Activated CD4-positive, alpha-beta T cell treated with anti-CD3 and anti-CD28 coated beads, Interleukin-2, amount 50 U/mL, for 1 hour (primary cell): ENCODE data around the gene EMX1.

Experiments used
- DNase-seq: peaks from one replicate; pipeline ENCODE4 v3.0.0-alpha.2; 2020

Gene EMX1

DNA sequence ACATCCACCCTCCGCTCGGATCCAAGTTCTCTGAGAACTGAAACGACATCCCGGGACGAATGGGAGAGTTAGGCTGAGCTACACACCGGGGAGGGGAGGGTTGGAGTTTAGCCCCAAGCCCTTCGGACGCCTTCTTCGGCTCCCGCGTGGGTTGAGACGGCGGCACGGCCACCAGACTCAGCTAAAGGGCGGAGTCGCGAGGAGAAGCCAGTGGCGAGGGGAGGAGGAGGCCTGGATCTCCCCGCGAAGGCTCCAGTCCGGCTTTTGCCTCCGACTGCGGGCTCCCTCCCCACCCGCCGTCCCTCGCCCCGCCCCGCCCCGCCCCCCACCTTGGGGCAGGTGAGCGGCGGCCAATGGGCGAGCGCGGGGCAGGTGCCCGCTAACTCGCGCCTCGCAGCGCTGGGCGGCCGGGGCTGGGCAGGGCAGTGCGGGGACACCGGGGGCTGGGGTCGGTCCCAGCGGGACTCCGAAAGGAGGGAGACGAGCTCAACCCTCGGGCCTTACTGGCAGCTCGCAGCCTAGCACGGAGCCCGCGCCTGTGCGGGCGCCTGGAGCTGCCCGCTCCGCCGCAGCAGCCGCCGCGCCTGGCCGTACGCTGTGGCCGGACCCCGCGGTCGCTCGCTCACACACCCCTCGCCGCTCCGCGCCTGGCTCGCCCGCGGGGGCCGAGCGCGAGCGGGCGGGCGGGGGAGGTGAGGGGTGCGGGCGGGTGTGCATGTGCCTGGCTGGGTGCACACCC is at the start of gene EMX1:
EMX1 (plus strand) TSS at position 382 of the 739 bp plus-strand sequence; CDS start at position 716, 334 bp downstream.
- DNase-seq = peak; percentile 31

DNA sequence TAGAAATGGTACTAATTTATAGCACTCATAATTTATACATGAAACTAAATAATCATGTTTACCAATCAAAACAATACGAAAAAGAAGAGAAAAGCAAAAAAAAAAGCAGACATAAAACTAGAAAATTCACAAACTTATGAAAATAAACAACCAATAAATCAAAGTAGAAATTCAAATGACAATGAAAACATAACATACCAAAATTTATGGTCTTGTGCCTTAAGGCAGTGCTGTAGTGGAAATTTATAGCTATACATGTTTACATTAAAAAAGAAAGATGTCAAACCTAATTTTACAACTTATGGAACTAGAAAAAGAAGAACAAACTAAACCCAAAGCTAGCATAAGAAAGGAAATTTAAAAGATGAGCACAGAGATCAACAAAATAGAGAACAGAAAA is 46.3 kb upstream of the EMX1 start:
- no peak for DNase-seq

DNA sequence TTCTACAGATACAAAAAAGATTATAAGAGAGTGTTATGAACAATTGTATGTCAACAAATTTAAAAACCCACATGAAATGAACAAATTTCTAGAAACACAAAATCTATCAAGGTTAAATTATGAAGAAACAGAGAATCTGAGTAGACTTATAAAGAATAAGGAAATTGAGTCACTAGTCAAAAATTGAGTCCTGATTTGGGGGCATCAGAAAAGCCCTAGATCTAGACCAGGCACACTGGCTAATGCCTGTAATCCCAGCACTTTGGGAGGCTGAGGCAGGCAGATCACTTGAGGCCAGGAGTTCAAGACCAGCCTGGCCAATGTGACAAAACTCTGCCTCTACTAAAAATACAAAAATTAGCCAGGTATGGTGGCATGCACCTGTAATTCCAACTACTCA is 45.4 kb upstream of the EMX1 start:
- DNase-seq = no peak

DNA sequence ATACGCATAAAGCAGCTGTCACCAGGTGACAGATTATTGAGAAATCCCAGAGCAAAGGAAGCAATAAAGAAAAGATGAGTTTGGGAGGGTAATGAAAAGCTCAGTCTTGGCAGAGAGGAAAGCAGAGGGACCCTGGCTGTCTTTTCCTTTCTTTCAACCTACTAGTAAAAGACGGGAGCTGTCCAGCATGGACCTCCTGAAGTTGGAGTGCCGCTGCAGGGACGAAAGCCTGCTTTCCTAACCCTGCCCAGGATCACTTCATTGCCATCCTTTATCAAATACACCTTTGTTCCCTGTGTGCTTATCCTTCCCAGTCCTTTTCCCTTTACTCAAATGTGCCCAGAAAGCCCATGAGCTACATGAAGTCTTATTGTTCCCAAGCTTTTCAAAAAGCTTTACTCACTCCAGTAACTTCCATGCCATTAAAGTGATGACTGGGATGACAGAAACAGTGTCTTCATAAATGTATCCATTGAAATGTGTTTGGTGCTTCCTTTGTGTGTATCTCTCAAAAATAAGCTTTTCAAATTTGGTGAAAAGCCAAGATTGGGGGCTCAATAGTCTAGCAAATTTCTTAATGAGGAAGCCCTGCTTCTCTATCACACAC is 33.9 kb upstream of the EMX1 start:
- DNase-seq = peak; percentile 23

DNA sequence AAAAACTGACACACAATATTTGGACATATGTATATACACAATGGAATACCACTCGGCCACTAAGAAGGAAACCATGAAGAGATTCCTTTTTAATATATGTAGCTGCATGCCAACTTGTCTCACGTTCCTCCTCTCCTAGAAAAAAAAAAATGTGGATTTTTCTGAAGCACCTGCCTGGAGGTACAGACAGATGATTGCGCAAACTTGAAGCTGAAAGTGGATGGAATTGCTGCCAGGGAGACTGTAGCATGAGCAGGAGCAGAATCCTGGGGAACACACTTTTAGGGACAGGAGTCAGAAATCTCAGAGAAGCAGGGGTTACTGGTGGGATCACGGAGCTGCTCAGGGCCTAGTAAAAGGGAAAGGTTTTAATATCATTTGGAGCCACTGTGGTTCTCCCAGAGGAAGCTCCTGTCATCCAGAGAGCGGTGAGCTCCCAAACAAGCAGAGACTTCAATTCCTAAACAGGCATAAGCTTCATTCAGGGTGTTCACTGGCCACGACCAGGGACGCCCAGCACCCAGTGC is 30.8 kb upstream of the EMX1 start:
- no peak for DNase-seq

DNA sequence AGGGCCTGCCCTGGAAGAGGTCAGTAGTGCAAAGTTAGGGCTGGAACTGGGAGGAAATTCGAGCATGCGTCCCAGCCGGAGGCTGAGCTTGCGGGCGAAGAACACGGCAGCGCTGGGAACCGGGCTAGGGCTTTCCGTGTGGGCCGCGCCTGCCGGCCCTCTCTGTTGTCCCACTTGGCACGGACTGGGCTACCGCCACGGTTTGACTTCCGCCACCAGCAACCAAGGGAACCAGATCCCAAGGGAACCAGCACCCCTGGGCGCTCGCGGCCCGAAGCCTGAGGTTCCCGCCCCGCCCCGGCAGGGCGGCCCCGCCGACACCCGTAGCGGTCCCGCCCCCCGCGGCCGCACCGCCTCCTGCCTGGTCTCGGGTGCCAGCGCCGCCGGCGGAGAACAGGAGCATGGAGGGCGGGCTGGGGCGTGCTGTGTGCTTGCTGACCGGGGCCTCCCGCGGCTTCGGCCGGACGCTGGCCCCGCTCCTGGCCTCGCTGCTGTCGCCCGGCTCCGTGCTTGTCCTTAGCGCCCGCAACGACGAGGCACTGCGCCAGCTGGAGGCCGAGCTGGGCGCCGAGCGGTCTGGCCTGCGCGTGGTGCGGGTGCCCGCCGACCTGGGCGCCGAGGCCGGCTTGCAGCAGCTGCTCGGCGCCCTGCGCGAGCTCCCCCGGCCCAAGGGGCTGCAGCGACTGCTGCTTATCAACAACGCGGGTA is 30.1 kb upstream of the EMX1 start, which contains the start of gene SPR:
SPR (plus strand) TSS at position 377 of the 708 bp plus-strand sequence; CDS start at position 402, 25 bp downstream.
- DNase-seq = peak; percentile 43

DNA sequence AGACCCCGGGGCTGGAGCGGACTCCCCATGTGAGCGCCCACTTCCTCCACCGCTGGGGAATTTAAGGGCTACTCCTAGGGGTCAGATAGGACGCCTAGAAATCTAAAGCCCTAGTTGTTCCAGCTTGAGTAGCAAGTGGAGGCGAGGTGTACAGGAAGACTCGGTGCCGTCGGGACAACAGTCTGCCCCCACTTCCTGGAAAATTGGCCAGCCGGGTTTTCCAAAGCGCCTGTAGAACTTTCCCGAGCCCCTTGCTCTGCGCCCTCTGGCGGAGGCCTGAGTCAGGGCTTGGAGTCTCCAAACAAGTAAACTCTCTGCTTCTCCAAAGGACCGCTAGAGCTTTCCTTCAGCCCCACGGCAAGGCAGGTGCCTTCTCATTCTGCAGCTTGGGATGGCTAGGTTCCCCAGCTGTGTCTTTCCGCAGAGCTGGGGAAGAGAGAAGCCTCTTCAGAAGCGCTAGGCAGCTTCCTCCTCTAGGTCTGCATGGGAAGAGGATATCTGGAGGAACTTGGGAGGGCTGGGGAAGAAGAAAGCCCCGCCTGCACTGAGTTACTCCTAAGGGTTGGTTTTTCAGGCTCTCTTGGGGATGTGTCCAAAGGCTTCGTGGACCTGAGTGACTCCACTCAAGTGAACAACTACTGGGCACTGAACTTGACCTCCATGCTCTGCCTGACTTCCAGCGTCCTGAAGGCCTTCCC is 29.4 kb upstream of the EMX1 start:
- peak; percentile 42 for DNase-seq

DNA sequence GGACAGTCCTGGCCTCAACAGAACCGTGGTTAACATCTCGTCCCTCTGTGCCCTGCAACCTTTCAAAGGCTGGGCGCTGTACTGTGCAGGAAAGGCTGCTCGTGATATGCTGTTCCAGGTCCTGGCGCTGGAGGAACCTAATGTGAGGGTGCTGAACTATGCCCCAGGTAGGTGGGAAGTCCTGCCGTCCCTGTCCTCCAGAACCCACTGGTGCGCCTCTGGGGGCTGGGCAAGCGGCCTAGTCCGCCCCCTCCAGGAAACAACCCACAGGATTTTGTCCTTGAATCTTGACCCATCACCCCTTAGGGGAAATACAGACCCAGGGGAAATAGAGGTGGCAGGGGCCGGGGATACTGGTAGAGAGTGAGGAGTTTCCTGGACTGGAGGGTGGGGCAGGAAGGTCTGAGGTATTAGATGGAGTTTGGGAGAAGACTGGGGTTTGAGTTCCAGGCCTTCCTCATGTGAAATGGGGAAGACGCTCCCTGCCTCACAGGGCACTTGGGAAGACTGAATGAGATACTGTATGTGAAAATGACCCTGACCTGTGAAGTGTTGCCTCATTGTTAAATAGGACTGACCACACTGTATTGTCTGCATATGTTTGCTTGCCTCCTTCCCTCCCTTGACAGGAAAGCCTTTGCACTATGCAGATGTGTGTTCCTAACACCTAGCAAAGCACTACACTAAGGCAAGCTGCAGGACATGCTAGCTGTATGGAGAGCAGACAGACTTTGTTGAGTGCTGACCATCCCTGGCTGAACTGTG is 28.7 kb upstream of the EMX1 start:
- no peak for DNase-seq

DNA sequence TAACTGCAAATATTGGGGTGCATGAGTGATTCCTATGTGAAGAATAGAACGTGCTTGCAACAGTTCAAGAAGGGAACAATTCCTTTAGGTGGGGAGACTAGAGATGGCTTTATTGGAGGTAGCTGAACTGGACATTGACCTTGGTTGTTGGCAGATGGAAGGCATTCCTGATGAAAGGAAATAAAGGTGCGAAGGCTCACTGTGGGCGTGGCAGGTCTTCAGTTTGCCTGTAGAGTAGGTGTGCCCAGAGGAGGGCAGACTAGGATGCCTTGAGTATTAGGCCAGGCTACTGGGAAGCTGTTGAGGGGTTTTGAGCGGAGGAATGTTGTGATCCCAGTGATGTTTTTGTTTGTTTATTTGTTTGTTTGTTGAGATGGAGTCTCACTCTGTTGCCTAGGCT is 27.3 kb upstream of the EMX1 start:
- DNase-seq = no peak

DNA sequence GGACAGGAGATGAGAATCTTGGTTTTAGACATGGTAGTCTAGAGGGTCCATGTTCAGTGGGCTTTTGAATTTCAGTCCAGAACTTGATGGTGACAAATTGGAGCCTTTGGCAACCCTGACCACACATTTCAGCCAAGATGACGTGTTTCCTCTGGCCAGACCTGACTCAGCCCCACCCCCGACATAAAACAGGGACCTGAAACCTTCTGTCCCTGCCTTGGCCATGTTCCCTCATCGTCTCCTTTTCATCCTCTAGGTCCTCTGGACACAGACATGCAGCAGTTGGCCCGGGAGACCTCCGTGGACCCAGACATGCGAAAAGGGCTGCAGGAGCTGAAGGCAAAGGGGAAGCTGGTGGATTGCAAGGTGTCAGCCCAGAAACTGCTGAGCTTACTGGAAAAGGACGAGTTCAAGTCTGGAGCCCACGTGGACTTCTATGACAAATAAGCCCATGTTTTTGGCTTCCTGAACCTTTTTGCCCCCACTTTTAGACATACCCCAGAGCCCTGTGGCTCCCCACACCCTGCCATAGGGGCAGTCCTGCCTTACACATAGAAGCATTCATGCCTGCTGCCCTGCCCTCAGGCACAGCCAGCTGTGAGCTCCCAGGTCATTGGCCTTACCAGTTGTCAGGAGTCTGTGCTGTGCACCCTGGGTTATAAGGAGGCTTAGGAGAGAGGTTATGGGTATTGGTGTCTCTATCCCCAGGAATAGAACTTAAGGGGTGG is 26.1 kb upstream of the EMX1 start:
- DNase-seq = no peak

DNA sequence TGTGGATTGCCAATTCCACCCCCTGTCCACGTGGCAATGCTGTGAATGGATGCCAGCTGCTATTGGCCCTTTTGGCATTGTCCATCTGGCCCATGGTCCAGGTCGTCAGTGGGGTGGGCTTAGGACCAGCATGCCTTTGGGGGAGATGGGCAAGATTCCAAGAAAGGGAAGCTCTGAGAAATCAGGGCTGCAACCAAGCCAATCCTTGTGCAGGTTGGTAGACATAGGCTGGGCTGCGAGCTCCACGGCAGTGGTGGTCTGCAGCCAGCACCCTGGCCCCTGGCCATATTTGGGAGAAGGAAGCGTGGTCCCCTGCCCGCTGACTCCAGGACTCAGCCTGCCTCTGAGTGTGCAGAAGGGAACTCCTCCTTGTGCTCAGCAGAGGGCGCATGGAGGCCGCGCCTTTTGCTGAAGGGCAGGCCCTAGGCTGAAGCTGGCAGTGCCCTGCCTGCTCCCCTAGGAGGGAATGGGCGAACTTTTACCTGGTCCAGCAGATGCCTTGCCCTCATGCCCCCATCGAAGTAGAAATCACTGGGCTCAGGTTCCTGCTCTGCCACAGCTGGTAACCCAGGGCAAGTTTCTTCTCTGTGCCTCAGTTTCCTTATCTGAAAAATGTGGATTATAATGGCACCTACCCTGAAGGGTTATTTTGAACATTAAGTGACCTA is 24.7 kb upstream of the EMX1 start:
- DNase-seq = peak; percentile 43

DNA sequence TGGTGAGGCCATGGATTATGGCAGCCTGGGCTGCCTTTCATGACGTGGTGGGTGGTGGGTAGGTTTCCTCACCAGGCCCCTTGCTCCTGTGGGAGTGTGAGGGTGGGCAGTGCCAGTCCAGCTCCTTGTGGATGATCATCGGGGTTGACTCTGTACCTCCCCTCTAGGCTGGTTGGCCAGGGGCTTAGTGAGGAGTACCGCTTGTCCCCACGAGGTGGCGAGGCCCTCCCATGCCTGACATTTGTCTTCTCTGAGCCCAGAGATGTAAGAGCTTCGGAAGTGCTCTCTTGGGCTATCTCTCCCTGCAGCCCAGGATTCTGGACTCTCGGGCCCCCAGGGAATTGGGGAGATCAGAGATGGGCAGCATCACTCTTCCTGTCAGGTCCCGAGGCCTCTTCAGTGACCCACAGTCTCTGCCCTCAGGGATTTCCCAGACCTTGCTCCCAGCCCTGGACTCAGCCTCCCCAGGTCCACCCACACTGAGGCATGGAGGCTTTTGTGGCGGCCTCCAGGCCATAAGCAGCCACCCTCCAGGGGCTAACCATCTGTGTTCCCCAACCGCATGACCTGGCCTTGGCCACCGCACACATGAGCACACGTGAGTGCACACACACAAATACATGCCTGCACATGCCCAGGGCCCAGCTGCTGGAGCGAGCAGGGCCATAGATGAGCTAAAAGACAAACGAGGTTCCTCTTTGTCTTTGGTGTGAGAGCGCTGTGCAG is 23.6 kb upstream of the EMX1 start:
- no peak for DNase-seq

DNA sequence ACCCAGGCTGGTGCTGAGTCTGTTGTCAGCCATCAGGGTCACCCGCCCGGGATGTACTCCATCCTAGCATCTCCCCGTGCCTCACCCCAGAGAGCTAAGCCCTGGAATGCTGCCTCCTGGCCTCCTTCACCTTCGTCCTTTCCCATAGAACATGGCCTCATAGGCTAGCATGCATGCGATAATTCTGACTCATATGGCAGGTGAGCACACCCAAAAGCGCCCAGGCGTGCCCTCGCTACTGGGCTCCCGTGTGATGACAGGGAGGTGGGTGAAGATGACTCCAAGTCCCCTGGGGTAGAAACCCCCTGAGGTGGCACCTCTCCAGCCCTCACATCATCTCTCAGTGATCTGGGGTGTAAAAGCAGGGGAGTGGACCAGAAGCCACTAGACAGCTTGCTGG is 22.8 kb upstream of the EMX1 start:
- DNase-seq = no peak

DNA sequence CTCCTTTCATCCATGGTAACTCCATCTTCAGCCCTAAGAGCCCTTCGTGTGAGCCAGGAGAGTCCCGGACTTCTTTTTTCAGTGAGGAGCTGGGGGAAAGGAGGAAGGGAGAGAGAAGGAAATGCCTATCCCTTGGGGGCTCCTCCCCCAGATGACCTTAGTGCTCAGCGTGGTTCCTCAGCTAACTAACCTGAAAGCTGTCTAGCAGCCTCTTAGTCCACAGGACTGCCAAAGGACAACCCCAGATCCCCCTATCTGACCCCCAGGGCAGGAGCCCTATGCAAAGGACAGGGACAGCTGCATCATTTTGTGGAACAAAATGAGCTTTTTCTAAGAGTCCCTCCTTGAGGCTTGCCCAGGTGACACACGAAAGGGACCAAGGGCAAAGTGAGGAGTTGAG is 22.2 kb upstream of the EMX1 start:
- DNase-seq = no peak

DNA sequence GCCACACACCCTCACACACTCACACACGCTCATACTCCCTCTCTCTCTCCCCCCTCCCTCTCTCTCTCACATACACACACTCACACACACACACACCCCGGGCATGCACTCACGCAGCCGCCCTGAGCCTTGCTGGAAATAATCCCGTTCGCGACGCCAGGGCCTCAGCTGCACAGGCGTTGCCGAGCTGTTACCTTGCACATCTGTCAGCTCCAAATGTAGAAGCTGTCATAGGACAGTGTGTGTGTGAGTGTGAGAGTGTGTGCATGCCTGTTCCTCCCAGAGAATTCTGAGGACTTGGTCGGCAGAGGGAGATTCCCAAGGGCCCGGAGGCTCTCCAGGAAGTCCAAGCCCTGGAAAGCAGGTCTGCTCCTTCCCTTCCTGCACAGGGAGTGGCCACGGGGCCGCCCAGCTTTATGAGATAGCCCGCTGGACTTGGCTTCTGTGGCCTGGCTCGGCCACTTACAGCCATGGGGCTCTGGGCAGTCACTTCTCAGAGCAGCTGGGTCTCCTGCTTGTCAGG is 21.5 kb upstream of the EMX1 start:
- no peak for DNase-seq

DNA sequence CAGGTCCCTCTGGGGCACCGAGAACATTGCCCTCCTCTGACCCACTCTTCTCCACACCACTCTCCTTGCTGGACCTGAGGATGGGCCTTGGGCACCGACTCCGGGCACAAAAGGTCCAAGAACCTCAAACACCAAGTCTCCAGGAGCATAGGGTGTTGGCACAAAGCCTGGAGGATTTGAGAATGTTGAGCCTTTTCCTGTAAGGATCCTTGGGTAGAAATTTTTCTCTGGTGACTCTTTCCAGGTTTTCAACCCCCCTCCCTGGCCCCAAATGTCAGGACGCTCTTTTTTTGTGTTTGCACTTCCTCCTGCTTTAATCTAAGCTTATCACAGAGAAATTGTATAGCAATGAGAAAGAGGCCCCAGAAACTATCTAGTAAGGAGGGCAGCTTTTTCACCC is 20.9 kb upstream of the EMX1 start:
- no peak for DNase-seq

DNA sequence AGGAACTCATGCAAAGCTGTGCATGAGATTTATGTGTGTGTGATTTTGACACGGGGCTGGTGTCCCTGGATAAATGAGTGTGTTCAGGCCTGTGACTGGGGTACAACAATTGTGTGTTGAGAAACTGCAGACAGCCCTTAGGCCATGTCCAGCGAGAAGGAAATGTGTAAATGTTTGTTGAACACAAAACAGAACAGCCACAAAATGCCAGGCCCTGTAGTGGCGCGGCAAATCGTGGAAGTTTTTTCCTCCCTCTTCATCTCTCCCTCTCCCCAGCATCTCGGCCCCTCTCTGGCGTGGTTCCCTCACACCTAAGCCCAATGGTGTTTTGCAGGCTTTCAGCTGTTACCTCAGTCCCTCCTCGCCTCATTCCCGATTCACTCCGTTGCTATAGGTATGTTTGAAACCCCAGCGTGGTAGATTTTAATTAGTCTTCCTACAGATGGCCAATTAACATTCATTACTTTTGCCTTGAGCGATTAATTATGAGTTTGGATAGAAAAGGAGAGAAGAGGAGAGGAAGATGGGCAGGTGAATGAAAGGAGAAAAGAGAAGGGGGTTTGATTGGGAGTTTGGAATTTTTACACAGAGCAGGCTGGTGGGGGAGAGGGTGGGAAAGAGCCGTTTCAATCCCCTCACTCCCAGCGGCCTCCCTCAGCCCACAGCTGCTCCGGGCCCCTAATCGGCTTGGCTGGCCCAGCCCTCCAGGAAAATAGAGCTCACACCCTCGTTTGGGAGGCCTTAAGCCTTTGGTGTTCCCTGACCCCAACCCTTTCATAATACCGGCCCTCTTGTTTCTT is 19.3 kb upstream of the EMX1 start:
- DNase-seq = no peak

DNA sequence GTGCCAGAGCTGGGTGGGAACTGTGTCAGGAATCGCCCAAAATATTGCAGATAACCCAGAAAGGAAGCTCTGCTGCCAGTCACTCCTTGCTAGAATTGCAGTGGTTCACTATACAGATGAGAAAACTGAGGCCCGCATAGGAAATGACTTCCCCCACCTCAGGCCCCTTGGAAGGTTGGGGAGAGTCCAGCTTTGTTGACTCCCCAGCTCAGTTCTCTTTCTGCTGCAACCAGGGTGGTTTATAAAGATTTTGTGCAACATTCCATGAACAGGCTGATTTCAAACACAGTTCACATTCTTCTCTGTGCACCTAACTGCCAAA is 18.8 kb upstream of the EMX1 start:
- no peak for DNase-seq

DNA sequence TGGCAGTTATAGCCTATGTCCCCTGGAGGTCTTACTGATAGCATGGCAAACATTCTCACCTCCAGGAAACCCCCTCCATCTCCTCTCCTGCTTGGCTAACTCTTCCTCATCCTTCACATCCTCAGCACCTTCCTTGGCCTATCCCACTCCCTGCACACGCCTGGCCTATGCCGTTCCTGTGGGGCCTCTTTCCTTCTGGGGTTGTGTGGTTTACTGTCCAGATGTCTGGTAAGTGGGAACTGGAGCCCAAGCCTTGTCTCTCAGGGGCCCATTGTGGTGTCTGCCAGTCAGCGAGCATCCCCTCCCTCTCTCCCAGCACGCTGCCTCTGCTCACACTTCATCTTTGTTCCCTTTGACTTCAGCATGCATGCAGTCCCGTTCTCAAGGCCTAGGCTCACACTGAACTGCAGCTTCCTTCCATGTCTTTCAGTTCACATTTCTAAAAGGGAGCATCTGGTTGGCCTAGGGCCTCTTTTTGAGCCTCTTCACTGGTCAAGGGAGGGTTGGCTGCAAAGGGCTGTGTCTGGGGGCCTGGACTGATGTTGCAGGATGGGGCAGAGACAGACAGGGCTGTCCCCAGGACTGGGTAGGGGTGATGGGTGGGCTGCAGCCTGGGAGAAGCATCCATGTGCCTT is 17.0 kb upstream of the EMX1 start:
- no peak for DNase-seq
